ENCODE measurements around the gene BAZ2B.

- TF ChIP-seq CTCF (IDR thresholded peaks at IDR 0.05; ENCODE audit: low read length) = no peak
- TF ChIP-seq EZH2 (IDR thresholded peaks at IDR 0.05; ENCODE audit: borderline replicate concordance, low read length) = no peak
These were observed 162.2 kb downstream of the BAZ2B start for GRCh38 chr2:159454185-159454584.
